Heart left ventricle (tissue), 16 donors: ENCODE data around the gene NEURL3. TPM values are rescaled to one million over a fixed set of nuclear protein-coding genes. Genes with fewer than 3 reads are reported as not detected.

Experiments
- ATAC-seq, 4 donors: fragments of 200-7000 bp; cut with Tn5 transposase; one replicate each; pipeline ENCODE4 v1.9.1; 2020 to 2022; ENCODE audit warnings: moderate library complexity in 4 of 4, mild to moderate bottlenecking in 3 of 4, moderate number of reproducible peaks in 1 of 4
- DNase-seq, 5 donors: peaks; one replicate each; pipeline ENCODE4 v3.0.0-alpha.2; 2020
- H3K27ac ChIP-seq, 12 donors: fragments of 200-600 bp; sonication (generic) in 4 of 12; one replicate each; pipeline versions ENCODE4 v1.5.0 to v1.8.0; 2016 to 2022; ENCODE audit warnings: mild to moderate bottlenecking in 2 of 12
- H3K27me3 ChIP-seq, 9 donors: fragments of 200-600 bp; sonication (generic) in 2 of 9; one replicate each; pipeline versions ENCODE4 v1.5.1 to v1.8.0; 2016 to 2022; ENCODE audit warnings: mild to moderate bottlenecking in 3 of 9
- H3K36me3 ChIP-seq, 9 donors: fragments of 200-600 bp; sonication (generic) in 2 of 9; one replicate each; pipeline versions ENCODE4 v1.5.0 to v1.8.0; 2018 to 2022; ENCODE audit warnings: mild to moderate bottlenecking in 2 of 9
- H3K4me1 ChIP-seq, 12 donors: fragments of 200-600 bp; sonication (generic) in 4 of 12; one replicate each; pipeline versions ENCODE4 v1.5.0 to v1.8.0; 2016 to 2022; ENCODE audit warnings: mild to moderate bottlenecking in 3 of 12
- H3K4me3 ChIP-seq, 12 donors: fragments of 200-600 bp; sonication (generic) in 4 of 12; one replicate each; pipeline versions ENCODE4 v1.5.0 to v1.8.0; 2017 to 2022; ENCODE audit warnings: mild to moderate bottlenecking in 9 of 12, moderate library complexity in 4 of 12
- H3K9me3 ChIP-seq, 12 donors: fragments of 200-600 bp; sonication (generic) in 4 of 12; one replicate each; pipeline versions ENCODE4 v1.5.0 to v1.8.0; 2016 to 2022; ENCODE audit warnings: mild to moderate bottlenecking in 1 of 12
- CTCF ChIP-seq, 12 donors: fragments of 200-600 bp; sonication (generic) in 4 of 12; IDR thresholded peaks; one replicate each; pipeline versions ENCODE4 v1.5.0 to v1.8.0; 2018 to 2022; ENCODE audit warnings: antibody characterized with exemption in 12 of 12, mild to moderate bottlenecking in 5 of 12
- POLR2A ChIP-seq, 2 donors: fragments of 450-650 bp; IDR thresholded peaks; one replicate each; pipeline ENCODE4 v1.6.1; 2017; ENCODE audit warnings: antibody characterized with exemption in 2 of 2, mild to moderate bottlenecking in 2 of 2, moderate library complexity in 2 of 2
- WGBS, 4 donors: extraction: QIAGEN DNeasy Blood & Tissue Kit in 2 of 4; methylation state at CpG; one replicate each; pipeline versions ENCODE4 v1.1.5 to v1.1.7; 2013 to 2018; 5-methylcytosine and 5-hydroxymethylcytosine counted together
- intact Hi-C, 10 donors: fragments of 100-400 bp; cut with DNase I; formaldehyde crosslinking; loops; one replicate each; pipeline versions ENCODE4 v1.11.1 to v1.14.2; 2022
- polyA plus RNA-seq, 2 donors: library from polyadenylated mRNA; stranded (reverse); fragments of 200-250 nt; gene quantifications; one replicate each; pipeline ENCODE4 v1.2.3, GENCODE V29; 2013
- total RNA-seq, 9 donors: library from RNA; depleted of rRNA in 2 of 9; stranded (reverse); fragments of >200 nt in 2 of 9; fragmentation: NEBNext Ultra II Directional in 3 of 9; extraction: Animal tissue kit (Norgen Biotek cat#: 25700) in 3 of 9; gene quantifications; one replicate each; pipeline versions ENCODE4 v1.1.0 to v1.2.4, GENCODE V29; 2016 to 2023
- donor health status: ischemic (EF 13 %, LVEDD 7.1; RV severe dilation, severe dysfunction).
- donor health status: healthy with polysubstance abuse.
- donor health status: DM: no; HTN: yes; CAD: no.
- donor health status: DM: no; HTN: no; CAD: no.
- donor health status: ischemic (EF 25% LVEDD 6.9; RV normal size, moderate dysfunction).
- donor health status: ischemic (EF 25% LVEDD 5.7; RV mildly dilated, moderate dysfunction).
- donor health status: healthy.
- donor health status: DM: yes; HTN: yes; CAD: no.
- donor health status: ischemic (EF 35%, LVEDD 5.7; RV mildly dilated, moderate dysfunction).
- donor health status: nonischemic (EF 11% LVEDD 7.7; RV severe dilation, severe dysfunction).
- donor health status: DM: yes; HTN: yes; CAD: no.
- donor health status: PGD.
- donor health status: ischemic (EF 29% LVEDD 5.4; RV normal size, mild dysfunction).
- donor health status: nonischemic (EF 23%, LVEDD 6.1; RV moderate dilation, normal function).

Gene NEURL3
- total and polyA plus RNA-seq, 11 donors = 0.07 to 0.75 (median 0.27) TPM; not detected in 8

DNA sequence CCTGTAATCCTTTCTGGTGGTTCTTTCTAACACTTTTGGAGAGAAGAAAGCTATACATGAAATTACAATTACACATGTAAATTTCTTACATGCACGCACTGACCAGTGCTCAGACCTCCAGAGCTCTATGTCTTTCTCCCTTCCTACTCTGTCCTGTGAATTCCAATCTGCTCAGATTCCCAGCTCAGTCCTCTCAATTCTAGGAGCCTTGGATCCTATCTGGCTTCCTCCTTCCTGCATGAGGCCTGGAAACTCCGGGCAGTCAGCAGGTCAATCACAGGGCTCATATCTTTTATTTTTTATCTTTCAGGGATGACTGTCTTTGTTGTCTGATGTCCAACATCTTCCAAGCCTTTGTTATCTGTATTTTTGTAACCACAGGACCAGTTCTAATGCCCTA, 56.0 kb downstream of the NEURL3 start:
- no peak for DNase-seq
- intact Hi-C loops = no loop called here
- H3K27me3 ChIP-seq = no peaks in the 10 kb centered on the region
- no peak overlapping the region for H3K4me3 ChIP-seq
- H3K4me1 ChIP-seq = peaks cover 0 to 6% (median 0%) of the 10 kb centered on the region in 12 donors
- H3K36me3 ChIP-seq = no peaks in the 10 kb centered on the region
- H3K27ac ChIP-seq = peak overlapping the region in 4 of 12 donors; percentile 18 to 49 (median 31)
- H3K9me3 ChIP-seq = no peaks in the 10 kb centered on the region
- no peak for ATAC-seq
- TF ChIP-seq CTCF (IDR thresholded peaks at IDR 0.05) (no peak), POLR2A (IDR thresholded peaks at IDR 0.05) (no peak)
- 41 to 59% (median 50%) methylated on average over 2 of the region's 2 CpGs for WGBS, 4 donors

GRCh38 chr2:96447726-96448125, 57.4 kb downstream of the NEURL3 start:
- Histone ChIP-seq H3K27me3 (no peaks in the 10 kb centered on the region), H3K9me3 (no peaks in the 10 kb centered on the region), H3K4me1 (peaks cover 0 to 6% (median 0%) of the 10 kb centered on the region in 12 donors), H3K4me3 (no peak overlapping the region), H3K27ac (no peak overlapping the region), H3K36me3 (no peaks in the 10 kb centered on the region)
- intact Hi-C loops = no loop called here
- DNase-seq = no peak
- no peak for TF ChIP-seq POLR2A (IDR thresholded peaks at IDR 0.05)
- TF ChIP-seq CTCF (IDR thresholded peaks at IDR 0.05) = no peak
- ATAC-seq = no peak

Other genes with a start within 250 kb of the NEURL3 start
- 100 to 1,000 TPM in 5 of 9 donors, 10 to 100 TPM in 4; 71.8 to 134 (median 103) TPM for gene TMEM127, start 239.4 kb downstream of the NEURL3 start, total RNA-seq
- 100 to 1,000 TPM in 1 of 2 donors, 10 to 100 TPM in 1; 18.6 to 124 TPM for gene TMEM127, start 239.4 kb downstream of the NEURL3 start, polyA plus RNA-seq
- 100 to 1,000 TPM in 2 of 9 donors, 10 to 100 TPM in 7; 57.7 to 109 (median 68.7) TPM for gene CIAO1, start 239.1 kb downstream of the NEURL3 start, total RNA-seq
- 10 to 100 TPM; 20.5 to 94.0 TPM for gene CIAO1, start 239.1 kb downstream of the NEURL3 start, polyA plus RNA-seq
- gene SNRNP200, start 199.8 kb downstream of the NEURL3 start, total RNA-seq = 10 to 100 TPM; 54.6 to 85.5 (median 66.6) TPM
- 10 to 100 TPM; 38.8 to 71.2 TPM for gene SNRNP200, start 199.8 kb downstream of the NEURL3 start, polyA plus RNA-seq
- 1 to 10 TPM in 7 of 9 donors, under 1 TPM in 2; 0.65 to 3.8 (median 1.5) TPM for gene ITPRIPL1, start 180.0 kb downstream of the NEURL3 start, total RNA-seq
- gene ITPRIPL1, start 180.0 kb downstream of the NEURL3 start, polyA plus RNA-seq = under 1 TPM; 0.80 to 0.83 TPM
- gene NCAPH, start 169.6 kb downstream of the NEURL3 start, total RNA-seq = 1 to 10 TPM in 1 of 9 donors, under 1 TPM in 8; 0.19 to 7.4 (median 0.48) TPM
- gene NCAPH, start 169.6 kb downstream of the NEURL3 start, polyA plus RNA-seq = under 1 TPM; 0.46 to 0.64 TPM
- gene ARID5A, start 31.4 kb upstream of the NEURL3 start, total RNA-seq = 10 to 100 TPM; 13.3 to 50.2 (median 28.2) TPM
- gene ARID5A, start 31.4 kb upstream of the NEURL3 start, polyA plus RNA-seq = 10 to 100 TPM; 35.6 to 41.2 TPM
- gene KANSL3, start 133.0 kb upstream of the NEURL3 start, total RNA-seq = 10 to 100 TPM; 22.7 to 38.0 (median 30.7) TPM
- gene KANSL3, start 133.0 kb upstream of the NEURL3 start, polyA plus RNA-seq = 10 to 100 TPM; 13.8 to 24.0 TPM
- under 1 TPM in 2 of 9 donors, not detected in 7; 0.02 to 0.15 TPM for gene FER1L5, start 137.4 kb upstream of the NEURL3 start, total RNA-seq
- under 1 TPM; 0.01 to 0.11 TPM for gene FER1L5, start 137.4 kb upstream of the NEURL3 start, polyA plus RNA-seq
- 10 to 100 TPM; 15.1 to 27.8 (median 20.5) TPM for gene LMAN2L, start 234.7 kb upstream of the NEURL3 start, total RNA-seq
- gene LMAN2L, start 234.7 kb upstream of the NEURL3 start, polyA plus RNA-seq = 10 to 100 TPM; 11.3 to 38.5 TPM